Stimulated activated naive CD4-positive, alpha-beta T cell treated with Interleukin-2 at 50 U/mL for 16 hours (primary cell): ENCODE data around the gene TMEM245.
"Not testable (repeated sequence)": the region's sequence is repeated elsewhere in the genome, so short reads cannot be mapped to it uniquely, and the experiment has no call there.

Source experiments
- DNase-seq: peaks from one replicate; lab custom pipeline; 2025; lab: John Stamatoyannopoulos, UW

TMEM245 gene

DNA sequence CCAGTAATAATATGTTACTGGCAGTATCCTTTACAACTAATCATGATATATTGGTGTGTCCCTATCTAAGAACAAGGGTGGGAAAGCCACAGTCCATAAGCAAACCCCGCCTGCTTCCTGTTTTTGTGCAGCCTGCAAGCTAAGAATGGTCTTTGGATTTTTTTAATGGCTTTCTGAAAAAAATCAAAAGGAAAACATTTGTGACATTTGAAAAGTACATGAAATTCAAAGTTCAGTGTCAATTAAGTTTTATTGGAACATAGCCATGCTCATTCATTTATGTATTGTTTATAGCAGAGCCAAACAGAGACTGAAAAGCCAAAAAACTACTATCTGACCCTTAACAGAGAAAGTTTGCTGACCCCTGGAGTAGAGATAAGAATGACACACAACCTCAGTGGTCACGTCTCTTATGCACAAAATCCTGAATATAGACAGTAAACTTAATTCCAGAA lies 12.8 kb upstream of the TMEM245 start:
- no peak for DNase-seq

DNA sequence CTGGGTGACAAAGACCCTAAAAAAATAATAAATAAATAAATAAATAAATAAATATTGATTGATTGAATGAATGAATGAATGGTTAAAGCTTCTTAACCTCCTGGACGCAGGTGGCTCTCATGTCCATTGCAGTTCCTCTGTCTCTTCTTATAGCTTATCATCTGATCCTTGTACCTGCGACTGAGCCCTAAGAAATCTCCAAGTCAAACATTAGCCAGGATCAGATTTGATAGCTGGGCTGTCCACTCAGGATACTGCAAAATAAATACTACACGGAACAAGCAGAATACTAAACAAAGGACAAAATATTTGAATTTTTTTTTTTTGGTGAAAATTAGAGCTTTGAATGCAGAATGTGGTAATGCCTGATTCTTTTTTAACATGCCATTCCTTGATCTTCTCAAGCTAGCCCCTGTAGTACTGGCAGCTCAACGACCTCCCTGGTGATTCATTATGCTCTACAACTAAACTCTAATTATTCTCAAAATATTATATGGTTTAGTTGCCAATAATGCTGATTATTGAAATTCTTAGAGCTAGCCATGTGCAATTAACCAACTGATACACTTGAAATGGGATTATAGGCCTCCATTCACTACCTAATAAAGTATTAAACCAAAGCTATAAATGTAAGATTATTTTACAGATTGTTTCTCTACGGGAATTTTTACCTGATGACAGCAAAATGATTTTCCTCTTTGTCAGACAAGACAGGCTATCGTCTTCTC lies 9.9 kb upstream of the TMEM245 start:
- no peak for DNase-seq

DNA sequence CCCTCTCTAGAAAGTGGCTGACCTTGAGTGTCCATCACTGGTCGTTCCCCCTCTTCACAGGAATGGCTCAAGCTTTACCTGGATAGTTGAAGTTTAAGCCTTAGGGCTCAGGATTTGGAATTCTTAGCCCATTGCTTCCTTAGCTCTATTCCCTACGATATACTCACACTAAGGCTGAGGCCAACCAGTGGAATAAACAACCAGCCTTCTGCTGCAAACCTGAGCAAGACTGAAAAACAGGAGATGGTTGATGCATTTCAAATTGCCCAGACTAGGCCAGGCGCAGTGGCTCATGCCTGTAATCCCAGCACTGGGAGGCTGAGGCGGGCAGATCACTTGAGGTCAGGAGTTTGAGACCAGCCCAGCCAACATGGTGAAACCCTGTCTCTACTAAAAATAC lies 6.9 kb upstream of the TMEM245 start:
- not testable (repeated sequence) for DNase-seq

DNA sequence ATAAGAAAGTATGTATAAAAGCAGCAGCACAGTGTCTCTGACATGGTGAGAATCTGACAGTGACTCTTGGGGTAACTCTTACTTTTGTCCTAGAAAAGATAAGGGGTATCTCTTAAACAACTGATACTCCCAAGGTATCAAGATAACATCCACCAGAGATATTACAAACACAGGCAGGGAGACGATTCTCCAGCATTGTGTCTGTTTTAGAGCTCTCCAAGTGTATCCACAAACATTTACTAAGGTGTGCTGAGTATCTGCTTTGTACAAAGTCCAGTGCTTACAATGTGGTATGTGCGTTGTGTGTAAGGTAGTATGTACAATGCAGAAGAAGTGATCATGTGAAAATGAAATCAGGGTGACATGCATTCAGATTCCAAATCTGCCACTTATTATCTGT lies 4.4 kb upstream of the TMEM245 start:
- no peak for DNase-seq

DNA sequence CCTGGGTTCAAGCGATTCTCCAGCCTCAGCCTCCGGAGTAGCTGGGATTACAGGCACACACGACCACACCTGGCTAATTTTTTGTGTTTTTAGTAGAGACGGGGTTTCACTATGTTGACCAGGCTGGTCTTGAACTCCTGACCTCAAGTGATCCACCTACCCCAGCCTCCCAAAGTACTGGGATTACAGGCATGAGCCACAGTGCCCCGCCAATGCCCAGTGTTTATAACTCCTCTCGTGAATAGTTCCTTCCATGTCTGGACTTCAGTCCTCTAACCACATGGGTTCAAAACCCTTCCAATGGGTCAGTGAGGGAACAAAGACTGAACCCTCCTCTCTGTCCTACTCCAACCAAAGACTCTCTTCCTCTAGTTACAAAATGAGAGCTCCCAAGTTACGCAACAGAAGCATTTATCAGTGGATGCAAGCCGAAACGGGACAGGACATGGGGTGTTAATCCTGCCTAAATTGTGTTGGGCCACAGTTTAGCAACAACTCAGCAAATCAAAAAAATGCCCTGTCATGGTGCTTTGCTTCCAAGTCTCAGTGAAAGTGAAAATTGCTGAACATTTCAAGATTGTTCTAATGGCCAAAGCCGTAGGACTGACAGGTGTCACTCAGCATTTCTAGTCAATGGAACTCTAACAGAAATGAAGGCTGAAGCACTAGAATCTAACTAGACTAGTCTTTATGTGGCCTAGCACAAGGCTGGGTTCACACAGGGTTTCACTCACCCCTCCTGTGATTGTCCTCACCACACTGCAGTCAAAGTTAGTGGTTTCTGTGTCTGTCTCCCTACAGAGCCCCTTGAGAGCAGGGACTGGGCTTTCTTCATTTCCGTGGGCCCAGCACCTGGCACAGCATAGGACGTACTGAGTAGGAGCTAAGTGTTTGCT lies 3.2 kb upstream of the TMEM245 start:
- DNase-seq: no peak

DNA sequence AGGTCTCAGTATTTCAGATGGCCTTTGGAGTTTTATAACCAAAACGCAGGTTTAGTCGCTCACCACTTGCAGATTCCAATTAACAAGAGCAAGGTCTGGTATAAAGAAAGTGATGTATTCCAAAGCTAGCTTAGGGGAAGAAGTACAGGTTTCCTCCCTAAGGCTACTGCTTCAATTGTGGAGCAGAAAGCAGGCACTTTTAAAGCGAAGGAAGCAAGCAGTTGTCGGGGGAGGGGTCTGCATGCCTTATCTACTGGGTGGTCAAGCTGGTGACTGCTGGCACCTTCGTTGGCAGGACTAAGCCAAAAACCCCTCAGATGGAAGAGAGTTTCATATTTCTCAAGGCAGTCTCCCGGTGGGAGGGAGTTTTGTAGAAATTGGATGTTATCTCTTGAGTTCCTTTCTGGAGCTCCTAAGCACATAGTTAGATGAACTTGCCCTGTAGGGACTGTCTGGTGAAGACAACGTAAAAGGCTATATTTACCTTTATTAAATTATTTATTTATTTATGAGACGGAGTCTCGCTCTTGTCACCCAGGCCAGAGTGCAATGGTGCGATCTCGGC lies 1.6 kb upstream of the TMEM245 start:
- DNase-seq: no peak

DNA sequence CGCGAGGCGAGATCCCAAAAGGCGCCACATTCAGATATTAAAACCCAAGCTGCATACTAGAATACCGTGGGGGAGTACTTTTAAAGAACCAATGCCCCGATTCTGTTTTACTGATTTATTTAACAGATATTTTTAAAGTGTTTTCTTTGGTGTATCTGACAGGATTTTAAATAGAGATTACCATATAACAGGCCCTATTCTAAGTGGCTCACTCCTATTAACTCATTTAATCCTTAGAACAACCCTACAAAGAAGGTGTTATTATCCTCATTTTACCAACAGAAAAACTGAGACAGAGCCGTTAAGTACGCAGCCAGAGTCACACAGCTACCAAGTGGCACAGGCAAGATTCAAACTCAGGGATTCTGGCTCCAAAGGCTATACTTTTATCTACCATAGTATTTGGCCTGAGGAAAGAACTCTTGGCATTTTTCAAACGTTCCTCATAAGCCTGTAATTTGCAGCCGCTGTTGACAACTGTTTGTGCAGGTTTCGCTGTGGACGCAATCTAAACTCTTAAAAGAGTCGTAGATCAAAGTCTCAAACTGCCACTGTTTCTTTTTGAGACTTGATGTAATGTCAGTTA lies 550 bp upstream of the TMEM245 start:
- no peak for DNase-seq

DNA sequence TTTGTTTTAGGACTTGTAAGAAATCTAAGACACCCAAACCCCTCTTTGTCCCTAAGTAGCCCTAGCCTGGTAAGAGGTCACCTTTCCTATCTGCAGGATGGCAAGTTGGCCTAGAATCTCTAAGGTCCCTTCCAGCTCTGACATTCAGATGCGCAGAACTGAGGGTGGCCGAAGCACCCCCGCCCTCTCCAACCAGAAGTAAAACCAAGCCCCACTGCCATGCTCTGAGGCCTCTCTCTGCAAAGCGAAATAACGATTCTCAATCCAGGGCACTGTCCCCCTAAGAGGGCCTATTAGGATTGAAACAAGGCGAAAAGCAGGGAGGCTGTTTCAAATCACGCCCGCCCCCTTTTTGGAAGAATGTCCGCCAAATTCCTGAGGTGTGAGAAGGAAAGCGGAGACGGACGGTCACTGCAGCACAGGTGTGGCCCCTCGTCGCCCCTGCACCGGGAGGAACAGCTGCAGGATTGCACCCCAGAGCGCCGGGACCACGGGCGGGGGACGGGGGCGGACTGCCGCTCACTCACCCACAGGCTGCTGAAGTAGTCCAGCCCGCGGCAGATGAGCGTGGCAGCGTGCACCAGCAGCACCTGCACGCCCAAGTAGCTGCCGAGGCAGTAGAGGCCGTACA lies 824 bp downstream of the TMEM245 start:
- DNase-seq: peak; percentile 48

DNA sequence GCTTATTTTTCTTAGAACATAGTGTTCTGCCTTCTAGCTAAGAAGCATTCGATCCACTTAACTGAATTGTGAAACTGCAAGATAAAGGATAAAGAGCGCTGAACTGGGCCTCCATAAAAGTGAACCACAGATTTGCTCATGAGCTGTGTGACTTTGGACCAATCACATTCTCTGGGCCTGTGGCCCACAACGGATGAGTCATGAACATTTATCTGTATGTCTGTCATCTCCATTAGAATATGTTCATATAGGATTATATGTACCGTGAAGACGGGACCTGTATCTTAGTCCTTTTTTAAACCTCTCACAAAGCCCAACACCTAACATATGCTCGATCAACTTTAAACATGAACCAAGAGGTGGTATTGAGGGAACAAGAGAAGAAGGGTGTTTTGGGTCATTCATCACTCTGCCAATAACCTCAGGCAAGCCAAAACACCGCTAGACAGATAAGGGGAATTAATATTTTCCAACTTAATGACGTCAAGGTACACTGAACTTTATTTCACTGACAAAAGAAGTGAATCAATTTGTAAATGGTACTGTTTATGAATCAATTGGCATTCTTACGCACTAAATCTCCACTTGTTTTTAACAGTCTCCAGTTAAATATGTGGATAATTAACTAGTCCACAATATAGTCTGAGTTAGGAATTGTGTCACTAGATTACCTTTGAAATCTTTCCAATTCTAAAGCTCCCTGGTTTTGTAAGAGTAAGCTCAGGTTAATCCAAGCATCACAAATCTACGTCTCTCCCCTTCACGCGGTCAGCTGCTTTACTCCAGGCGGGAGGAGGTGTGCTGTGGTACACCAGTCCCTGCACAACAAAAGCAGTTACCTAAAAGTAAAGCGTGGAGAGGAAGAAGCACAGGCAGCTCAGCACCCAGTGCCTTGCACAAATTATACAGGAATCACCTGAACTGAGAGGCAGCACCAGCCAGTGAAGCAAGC lies 1.6 kb downstream of the TMEM245 start:
- peak; percentile 30 for DNase-seq

DNA sequence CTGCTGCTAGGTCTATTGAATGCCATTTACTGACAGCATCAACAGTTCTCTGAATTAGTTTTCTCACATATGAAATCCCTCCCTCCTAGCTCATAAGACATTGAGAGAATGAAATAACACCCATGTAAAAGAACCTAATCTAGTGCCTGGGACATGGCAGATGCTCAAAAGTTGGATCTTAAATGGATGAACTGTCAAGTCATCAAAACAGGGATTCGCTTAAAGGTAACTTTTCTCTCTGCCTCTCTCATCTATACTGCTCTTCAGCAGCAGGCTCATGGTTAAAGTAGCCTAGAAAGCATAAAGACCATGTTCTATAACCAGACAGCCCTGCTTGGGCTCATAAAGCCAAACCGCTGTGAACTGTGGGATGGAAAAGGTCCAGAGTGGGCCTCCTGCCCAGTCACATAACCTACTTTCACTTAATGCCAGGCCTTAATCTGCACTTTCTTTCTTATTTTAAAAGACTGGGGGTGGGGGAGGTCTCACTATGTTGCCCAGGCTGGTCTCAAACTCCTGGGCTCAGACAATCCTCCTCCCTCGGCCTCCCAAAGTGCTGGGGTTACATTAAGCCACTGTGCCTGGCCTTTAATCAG lies 3.7 kb downstream of the TMEM245 start:
- DNase-seq: no peak

DNA sequence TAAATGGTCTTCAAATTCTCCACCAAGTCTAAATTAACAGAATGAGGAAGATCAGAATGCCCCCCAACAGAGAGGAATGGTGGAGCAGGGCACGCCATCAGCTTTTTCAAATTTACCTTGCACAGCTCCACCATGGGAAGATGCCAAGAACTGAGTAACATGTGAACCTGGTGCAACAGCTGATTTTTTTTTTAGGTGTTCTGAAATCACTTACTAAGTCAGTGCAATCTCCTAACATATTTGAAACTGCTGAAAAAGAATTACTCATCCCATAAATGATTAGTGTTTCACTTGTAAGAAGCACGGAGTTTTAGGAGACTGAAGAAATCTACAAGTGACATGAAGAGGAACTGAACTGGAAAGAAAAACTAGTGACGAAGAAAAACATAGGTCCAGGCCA lies 5.1 kb downstream of the TMEM245 start:
- no peak for DNase-seq

DNA sequence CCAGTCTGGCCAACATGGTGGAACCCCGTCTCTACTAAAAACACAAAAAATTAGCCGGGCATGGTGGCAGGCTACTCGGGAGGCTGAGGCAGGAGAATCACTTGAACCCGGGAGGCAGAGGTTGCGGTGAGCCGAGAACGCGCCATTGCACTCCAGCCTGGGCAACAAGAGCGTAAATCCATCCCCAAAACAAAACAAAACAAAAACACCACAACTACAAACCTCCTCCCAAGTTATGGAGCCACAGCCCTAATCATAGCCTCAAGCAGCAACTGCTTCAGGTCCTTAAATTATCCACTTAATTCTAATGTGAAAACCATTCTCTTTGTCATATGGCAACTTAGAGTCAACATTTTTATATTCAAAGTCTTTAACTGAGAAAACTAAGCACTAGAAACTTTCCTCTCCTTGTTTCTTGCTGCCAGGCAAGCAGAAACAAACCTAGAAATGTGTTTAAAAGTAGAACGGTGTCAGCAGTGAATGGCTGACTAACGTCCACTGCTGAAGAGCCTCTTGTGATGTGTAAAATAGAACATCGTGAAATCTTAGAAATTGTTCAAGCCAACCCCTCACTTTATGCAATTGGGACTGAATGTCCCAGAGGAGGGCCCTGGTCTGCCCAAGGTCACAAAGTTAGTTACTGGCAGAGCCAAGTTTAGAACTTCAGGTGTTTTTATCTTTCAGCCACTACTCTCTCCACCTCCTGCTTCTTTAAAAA lies 5.7 kb downstream of the TMEM245 start:
- no peak for DNase-seq

DNA sequence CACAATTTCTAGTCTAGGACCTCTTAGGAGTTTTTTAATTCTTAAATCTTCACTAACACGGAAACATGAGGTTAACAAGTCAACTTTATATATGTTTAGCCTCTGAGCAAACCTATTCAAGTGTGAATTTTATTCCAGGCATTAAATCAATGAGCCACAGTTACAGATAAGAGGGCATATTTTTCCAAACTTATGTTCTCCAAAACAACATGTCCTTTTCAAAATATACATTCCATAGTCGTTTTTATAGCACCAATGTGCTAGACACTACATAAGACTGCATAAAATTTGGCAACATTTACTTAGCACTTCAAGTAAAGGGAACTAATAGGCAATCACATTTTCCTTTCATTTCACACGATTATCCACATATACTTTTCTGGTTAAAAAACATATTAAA lies 6.5 kb downstream of the TMEM245 start:
- no peak for DNase-seq

DNA sequence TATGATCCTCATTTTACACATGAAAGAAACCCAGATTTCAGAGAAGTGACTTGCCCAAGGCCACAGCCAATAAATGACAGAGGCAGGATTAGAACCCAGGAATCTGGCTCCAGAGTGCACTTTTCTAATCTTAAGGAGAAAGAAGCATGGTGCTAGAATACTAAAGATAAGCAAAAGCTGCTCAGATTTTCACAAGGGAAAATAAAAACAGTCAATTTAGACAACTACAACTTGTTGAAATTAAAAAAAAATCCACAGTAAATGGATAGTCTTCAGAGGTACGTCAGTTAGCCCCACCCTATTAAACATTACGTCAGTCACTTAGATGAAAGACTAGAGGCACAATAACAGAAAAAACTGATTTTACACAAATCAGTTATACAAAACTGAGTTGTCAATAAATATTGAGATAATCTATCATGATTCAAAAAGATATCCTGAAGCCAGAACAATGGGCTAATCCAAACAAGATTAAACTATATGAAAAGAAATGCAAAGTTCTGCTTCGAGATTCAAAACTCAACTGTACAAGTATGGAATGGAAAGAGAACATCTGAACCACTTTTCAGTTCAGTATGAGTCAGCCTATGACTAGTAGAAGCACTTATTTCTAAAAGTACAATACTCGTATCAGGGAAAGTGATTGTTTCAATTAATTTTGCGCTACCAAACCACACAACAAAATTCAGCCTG lies 9.3 kb downstream of the TMEM245 start:
- no peak for DNase-seq

DNA sequence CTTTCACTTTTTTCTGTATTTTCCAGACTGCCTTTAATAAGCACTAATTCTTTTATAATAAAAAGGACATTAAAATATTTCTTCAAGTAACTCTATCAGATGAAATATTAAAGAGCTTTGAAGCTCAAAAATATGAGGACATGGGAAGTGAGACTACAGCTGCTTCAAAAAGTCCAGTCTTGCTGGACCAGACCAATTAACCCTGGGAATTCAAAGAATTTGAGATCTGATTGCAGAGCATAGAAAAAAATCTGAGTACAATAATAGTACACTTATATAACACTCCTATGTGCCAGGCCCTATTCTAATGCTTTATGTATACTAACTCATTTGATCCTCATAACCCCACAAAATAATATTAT lies 9.8 kb downstream of the TMEM245 start:
- no peak for DNase-seq

DNA sequence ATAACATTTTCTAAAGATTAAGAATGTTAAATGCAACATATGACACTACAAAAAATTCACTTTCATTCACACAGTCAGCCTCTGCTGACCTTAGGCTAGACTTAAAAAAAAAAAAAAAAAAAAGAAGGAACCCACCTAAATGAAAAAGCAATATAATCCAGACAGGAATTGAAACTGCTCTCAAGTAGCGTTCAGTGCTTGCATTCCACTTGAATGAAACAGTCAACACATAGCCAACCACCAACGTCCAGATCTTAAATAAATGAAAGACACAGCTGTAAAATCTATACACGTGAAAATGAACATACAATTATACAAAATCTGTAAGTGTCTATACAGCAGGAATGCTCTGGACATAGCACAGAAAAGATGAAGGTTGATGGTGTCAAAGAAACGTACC lies 11.4 kb downstream of the TMEM245 start:
- no peak for DNase-seq

DNA sequence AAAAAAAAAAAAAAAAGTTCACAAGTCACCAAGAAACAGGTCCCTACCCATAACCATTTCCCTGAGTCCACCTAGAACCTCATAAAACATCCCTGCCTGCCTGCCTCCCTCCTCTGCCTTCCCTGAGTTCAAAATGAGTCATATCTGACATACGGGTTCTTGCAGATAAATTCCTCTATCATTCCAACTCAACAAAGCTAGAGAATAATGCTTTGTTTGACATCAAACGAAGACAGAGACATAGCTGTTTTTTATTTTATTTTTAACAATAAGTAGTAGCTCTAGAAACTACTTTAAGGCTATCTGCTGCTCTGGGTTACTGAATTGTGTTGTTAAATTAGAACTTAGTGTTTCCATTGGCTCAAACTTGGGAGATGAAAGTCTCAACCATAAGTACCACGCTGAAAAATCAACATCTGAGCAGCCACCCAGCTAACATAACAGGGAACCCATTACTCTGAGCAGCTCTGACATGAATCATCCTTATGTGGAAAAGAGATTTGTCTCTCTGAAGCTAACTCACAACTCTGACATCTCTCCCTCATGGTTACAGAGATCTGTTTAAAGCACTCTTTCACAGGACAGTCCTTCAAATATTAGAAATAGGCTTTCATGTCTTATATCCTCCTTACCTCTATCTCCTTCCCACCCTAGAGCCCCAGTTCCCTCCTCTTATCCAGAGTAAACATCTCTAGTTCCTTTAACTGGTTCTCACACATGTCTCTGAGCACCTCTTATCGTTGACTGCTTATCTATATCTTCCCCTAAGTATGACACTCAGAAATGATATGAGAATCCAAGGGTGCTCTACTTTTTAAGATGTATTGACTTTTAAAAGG lies 12.1 kb downstream of the TMEM245 start:
- no peak for DNase-seq

DNA sequence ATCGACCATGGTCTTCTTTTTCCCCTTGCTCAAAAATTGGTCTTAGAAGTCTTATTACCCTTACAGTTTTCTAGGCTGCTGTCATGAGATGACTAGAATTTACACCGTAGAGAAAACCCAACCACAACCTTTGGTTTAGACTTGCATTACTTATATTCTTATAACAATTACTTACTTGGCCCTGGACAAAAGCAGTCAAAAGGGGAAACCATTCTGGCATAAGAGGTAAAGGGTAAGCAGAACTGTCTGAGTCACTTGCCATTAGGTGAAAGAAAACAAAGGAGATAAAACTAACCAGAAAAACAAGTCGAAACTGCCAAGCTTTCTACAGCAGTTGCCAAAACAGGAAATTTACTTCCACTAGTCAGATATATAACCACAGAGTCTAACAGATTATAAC lies 17.9 kb downstream of the TMEM245 start:
- no peak for DNase-seq
